AG09319 (cell line): ENCODE measurements around the gene MEGF9.
"Not testable (repeated sequence)": the region's sequence is repeated elsewhere in the genome, so short reads cannot be mapped to it uniquely, and the experiment has no call there.

Experiments used
- DNase-seq: peaks from one replicate; pipeline ENCODE4 v3.0.0-alpha.2; 2010; ENCODE audit warnings: low read depth; ENCODE audit errors: extremely low read depth
- TF ChIP-seq, protein P1 (sequence below): IDR thresholded peaks from 2 replicates; pipeline ENCODE4 v1.5.1; 2011; ENCODE audit warnings: low read depth, mild to moderate bottlenecking, inconsistent platforms, low read length, moderate library complexity

Gene MEGF9

DNA sequence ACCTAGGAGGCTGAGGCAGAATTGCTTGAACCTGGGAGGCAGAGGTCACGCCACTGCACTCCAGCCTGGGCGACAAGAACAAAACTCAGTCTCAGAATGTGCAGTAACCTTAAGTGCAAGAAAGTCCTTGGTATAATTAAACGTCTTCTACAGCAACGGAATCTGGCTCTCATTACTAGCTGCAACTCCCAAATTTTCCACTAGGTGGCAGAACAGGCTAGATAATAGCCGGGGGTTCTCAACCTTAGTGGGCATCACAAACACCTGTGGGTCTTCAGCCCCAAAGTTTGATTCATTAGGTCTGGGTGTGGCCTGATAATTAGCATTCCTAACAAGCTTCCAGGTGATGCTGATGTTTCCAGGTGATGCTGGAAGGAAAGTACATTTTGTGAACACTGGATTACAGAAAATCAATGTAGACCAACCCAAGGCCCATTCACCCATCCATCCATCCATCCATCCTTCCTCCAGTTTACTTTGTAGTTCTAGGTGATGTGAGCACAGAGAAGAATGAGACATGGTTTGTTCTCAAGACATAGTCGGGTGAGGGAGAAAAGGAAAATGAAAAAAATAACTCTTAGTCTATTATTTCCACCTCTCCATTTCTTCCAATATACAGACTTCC, 41.7 kb upstream of the MEGF9 start:
- TF ChIP-seq, protein P1, sequence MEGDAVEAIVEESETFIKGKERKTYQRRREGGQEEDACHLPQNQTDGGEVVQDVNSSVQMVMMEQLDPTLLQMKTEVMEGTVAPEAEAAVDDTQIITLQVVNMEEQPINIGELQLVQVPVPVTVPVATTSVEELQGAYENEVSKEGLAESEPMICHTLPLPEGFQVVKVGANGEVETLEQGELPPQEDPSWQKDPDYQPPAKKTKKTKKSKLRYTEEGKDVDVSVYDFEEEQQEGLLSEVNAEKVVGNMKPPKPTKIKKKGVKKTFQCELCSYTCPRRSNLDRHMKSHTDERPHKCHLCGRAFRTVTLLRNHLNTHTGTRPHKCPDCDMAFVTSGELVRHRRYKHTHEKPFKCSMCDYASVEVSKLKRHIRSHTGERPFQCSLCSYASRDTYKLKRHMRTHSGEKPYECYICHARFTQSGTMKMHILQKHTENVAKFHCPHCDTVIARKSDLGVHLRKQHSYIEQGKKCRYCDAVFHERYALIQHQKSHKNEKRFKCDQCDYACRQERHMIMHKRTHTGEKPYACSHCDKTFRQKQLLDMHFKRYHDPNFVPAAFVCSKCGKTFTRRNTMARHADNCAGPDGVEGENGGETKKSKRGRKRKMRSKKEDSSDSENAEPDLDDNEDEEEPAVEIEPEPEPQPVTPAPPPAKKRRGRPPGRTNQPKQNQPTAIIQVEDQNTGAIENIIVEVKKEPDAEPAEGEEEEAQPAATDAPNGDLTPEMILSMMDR: peak; percentile 75
- DNase-seq: no peak

DNA sequence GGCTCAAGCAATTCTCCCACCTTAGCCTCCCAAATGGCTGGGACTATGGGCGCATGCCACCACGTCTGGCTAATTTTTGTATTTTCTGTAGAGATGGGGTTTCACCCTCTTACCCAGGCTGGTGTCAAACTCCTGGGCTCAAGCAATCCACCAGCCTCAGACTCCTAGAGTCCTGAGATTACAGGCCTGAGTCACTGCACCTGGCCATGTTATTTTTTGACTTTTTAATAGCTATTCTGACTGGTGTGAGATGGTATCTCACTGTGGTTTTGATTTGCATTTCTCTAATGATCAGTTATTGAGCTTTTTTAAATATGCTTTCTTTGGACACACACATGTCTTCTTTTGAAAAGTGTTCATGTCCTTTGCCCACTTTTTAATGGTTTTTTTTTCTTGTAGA, 40.8 kb upstream of the MEGF9 start:
- TF ChIP-seq, protein P1: no peak
- no peak for DNase-seq

DNA sequence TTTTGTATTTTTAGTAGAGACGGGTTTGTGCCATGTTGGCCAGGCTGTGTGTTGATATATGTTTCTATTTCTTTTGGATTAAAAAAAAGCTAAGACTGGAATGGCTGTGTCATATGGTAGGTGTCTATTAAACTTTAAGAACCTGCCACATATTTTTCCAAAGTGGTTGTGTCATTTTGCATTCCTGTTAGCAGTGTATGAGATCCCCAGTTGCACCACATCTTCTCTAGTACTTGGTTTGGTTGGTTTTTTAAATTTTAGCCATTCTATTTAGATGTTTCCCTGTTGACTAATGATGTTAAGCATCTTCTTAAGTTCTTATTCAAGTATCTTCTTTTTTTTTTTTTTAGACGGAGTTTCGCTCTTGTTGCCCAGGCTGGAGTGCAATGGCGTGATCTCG, 36.2 kb upstream of the MEGF9 start:
- TF ChIP-seq, protein P1: no peak
- DNase-seq: no peak

DNA sequence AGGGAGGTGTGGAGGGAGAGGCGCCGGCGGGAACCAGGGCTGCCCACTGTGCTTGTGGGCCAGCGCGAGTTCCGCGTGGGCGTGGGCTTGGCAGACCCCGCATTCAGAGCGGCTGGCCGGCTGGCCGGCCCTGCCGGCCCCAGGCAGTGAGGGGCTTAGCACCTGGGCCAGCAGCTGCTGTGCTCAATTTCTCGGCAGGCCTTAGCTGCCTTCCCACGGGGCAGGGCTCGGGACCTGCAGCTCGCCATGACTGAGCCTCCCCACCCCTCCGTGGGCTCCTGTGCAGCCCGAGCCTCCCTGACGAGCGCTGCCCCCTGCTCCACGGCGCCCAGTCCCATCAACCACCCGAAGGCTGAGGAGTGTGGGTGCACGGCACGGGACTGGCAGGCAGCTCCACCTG, 32.1 kb upstream of the MEGF9 start:
- not testable (repeated sequence) for DNase-seq

DNA sequence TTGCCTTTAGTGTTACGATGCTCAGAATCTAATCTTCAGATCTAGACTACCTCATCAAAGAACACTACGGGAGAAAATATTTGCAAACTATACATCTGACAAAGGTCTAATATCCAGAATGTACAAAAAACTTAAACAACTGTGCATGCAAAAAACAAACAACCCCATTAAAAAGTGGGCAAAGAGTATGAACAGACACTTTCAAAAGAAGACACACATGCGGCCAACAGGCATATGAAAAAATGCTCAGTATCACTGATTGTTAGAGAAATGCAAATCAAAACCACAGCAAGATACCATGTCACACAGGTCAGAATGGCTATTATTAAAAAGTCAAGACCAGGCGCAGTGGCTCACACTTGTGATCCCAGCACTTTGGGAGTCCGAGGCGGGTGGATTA, 31.0 kb upstream of the MEGF9 start:
- TF ChIP-seq, protein P1: no peak

DNA sequence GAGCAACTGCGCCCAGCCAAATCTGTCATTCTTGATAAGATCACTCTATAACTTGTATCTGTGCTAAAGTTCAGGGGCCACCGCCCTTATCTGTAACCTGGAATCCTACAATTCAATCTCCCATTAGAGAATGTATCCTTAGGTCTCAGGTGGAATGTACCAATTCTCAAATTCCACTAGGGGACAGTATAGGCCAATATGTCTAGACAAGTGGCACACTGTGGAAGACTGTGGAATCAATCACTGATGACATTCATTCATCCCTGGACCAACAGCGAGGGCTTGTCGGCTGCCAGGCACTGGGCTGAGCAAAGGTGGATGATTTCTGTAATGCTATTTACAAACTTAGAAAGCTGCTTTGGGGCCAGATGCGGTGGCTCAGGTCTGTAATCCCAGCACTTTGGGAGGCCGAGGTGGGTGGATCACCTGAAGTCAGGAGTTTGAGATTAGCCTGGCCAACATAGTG, 28.7 kb upstream of the MEGF9 start:
- DNase-seq: no peak
- TF ChIP-seq, protein P1: peak; percentile 59

More for the DNA sequence above, 31.0 kb upstream of the MEGF9 start:
- DNase-seq: no peak

DNA sequence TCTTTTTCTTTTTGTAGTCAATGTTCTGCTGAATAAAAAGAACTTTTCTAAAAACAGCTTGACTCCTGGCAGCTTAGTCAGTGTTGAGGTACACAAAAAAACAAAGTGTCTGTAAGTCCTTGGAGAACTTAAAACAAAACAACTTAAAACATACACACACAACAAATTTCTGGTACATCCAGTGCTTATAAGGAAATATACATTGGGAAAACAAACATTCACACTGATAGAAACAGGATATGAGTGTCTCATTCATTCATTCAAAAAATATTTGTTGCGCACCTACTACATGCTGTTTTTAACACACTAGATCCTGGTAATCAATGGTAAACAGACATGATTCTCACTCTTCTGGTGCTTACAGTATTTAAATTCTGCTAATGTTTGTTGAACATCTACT, 27.4 kb upstream of the MEGF9 start:
- no peak for DNase-seq
- TF ChIP-seq, protein P1: no peak

DNA sequence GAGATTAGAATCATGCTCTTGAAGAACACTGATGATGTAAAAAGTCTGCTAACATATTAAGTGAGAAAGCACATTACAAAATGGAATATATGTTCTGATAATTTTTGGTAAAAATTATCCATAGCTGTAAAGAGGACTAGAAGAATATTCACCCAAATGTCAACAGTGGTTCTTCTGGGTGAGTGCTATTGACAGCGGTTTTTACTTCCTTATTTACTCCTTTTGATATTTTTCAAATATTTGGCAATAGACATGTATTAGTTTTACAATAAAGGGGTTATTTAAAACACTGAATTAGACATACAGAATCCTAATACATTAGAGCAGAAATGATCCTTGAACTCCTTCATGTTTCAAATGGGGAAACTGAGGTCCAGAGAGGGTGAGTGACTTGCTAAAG, 26.9 kb upstream of the MEGF9 start:
- DNase-seq: no peak
- TF ChIP-seq, protein P1: no peak
